Measurements from ENCODE around the gene SLC25A36. TPM values are rescaled to one million over a fixed set of nuclear protein-coding genes. Genes with fewer than 3 reads are reported as not detected.

Gene SLC25A36
- total RNA-seq, 2 experiments from 2014 or later = 166 to 171 TPM

DNA sequence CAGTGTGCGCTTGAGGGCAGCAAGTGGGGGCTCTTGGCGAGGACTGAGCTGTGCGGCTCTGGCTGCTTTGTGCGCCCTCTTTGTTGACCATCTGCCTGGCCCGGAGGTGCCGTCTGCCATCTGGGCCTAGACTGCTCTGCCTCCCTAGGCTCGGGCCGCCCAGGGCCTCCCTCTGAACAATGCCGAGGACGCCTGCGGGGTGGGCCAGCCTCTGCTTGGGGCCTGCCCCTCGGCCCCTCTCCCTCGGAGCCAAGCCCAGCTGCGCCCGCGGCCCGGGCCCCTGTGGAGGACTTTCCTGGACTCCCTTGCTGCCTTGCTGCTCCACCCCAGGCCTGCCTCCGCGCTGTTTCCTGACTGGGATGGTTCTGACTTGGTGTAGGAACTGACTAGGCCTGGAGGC, 77.6 kb downstream of the SLC25A36 start:
- DNase-seq = no peak
- Mint-ChIP-seq H3K4me1 (ENCODE audit: low read depth) (peaks cover 8% of the 10 kb centered on the region), H3K9me3 (no peaks in the 10 kb centered on the region), H3K36me3 (ENCODE audit: low read depth) (no peaks in the 10 kb centered on the region), H3K27me3 (no peaks in the 10 kb centered on the region), H3K27ac (no peak overlapping the region), H3K4me3 (no peak overlapping the region)
- no peaks in the 10 kb centered on the region for H3K36me3 ChIP-seq (ENCODE audit: insufficient read depth, low read length)
- H3K4me1 ChIP-seq (ENCODE audit: insufficient read depth, low read length) = peaks cover 11% of the 10 kb centered on the region
- CTCF ChIA-PET = interaction anchor here (0.8 kb wide), 1 partner anchor 173 kb away, joined by 3 read pairs; no protein-coding TSS in a partner anchor
- no peak for TF ChIP-seq CTCF (IDR thresholded peaks at IDR 0.05)
- POLR2A ChIA-PET = no interaction called here
- no peak for ATAC-seq (ENCODE audit: poor library complexity)
- intact Hi-C loops (cut with DNase I, micrococcal nuclease) = no loop called here
- no peaks in the 10 kb centered on the region for H3K27me3 ChIP-seq (ENCODE audit: control insufficient read depth in 1 of 2, insufficient read depth in 2 of 2, low read length in 2 of 2)
- no peaks in the 10 kb centered on the region for H3K9me3 ChIP-seq (ENCODE audit: control insufficient read depth in 1 of 2, insufficient read depth in 1 of 2, low read length in 2 of 2)
- H3K4me3 ChIP-seq (ENCODE audit: low read length) = no peak overlapping the region
- H3K27ac ChIP-seq (ENCODE audit: low read depth in 1 of 2, low read length in 2 of 2) = no peak overlapping the region

- Mint-ChIP-seq H3K4me1 (ENCODE audit: low read depth) (peaks cover 8% of the 10 kb centered on the region), H3K27ac (no peak overlapping the region), H3K9me3 (no peaks in the 10 kb centered on the region), H3K4me3 (no peak overlapping the region), H3K27me3 (no peaks in the 10 kb centered on the region), H3K36me3 (ENCODE audit: low read depth) (no peaks in the 10 kb centered on the region)
- Histone ChIP-seq H3K27me3 (ENCODE audit: control insufficient read depth in 1 of 2, insufficient read depth in 2 of 2, low read length in 2 of 2) (no peaks in the 10 kb centered on the region), H3K36me3 (ENCODE audit: insufficient read depth, low read length) (no peaks in the 10 kb centered on the region), H3K9me3 (ENCODE audit: control insufficient read depth in 1 of 2, insufficient read depth in 1 of 2, low read length in 2 of 2) (no peaks in the 10 kb centered on the region), H3K4me1 (ENCODE audit: insufficient read depth, low read length) (peaks cover 11% of the 10 kb centered on the region), H3K27ac (ENCODE audit: low read depth in 1 of 2, low read length in 2 of 2) (no peak overlapping the region), H3K4me3 (ENCODE audit: low read length) (no peak overlapping the region)
- no peak for TF ChIP-seq CTCF (IDR thresholded peaks at IDR 0.05)
- no peak for DNase-seq
- POLR2A ChIA-PET = no interaction called here
- intact Hi-C loops (cut with DNase I, micrococcal nuclease) = no loop called here
- CTCF ChIA-PET = no interaction called here
- no peak for ATAC-seq (ENCODE audit: poor library complexity)
These were observed 78.7 kb downstream of the SLC25A36 start for GRCh38 chr3:141020143-141020830.

DNA sequence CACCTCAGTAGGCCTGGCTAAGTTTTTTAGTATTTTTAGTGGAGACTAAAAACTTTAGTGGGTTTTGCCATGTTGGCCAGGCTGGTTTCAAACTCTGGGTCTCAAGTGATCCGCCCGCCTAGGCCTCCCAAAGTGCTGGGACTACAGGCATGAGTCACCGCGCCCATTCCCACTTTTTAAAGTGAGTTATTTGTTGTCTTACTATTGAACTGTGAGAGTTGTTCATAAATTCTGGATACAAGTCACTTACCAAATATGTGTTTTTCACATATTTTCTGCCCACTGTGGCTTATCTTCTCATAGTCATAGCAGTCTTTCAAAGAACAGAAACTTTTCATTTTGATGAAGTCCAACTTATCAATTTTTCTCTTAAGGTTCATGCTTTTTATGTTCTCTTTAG, 79.6 kb downstream of the SLC25A36 start:
- ChIA-PET CTCF (no interaction called here), POLR2A (no interaction called here)
- no peak overlapping the region for H3K27ac Mint-ChIP-seq
- DNase-seq (no peak), ATAC-seq (ENCODE audit: poor library complexity) (no peak)
- no peak overlapping the region for H3K27ac ChIP-seq (ENCODE audit: low read depth in 1 of 2, low read length in 2 of 2)
- H3K36me3 Mint-ChIP-seq (ENCODE audit: low read depth) = no peaks in the 10 kb centered on the region
- peaks cover 11% of the 10 kb centered on the region for H3K4me1 ChIP-seq (ENCODE audit: insufficient read depth, low read length)
- TF ChIP-seq CTCF (IDR thresholded peaks at IDR 0.05) = no peak
- H3K4me3 ChIP-seq (ENCODE audit: low read length) = no peak overlapping the region
- no peaks in the 10 kb centered on the region for H3K9me3 Mint-ChIP-seq
- no peak overlapping the region for H3K4me3 Mint-ChIP-seq
- H3K27me3 Mint-ChIP-seq = no peaks in the 10 kb centered on the region
- intact Hi-C loops (cut with DNase I, micrococcal nuclease) = no loop called here
- peaks cover 0 to 5% of the 10 kb centered on the region in 2 experiments for H3K27me3 ChIP-seq (ENCODE audit: control insufficient read depth in 1 of 2, insufficient read depth in 2 of 2, low read length in 2 of 2)
- no peaks in the 10 kb centered on the region for H3K9me3 ChIP-seq (ENCODE audit: control insufficient read depth in 1 of 2, insufficient read depth in 1 of 2, low read length in 2 of 2)
- H3K4me1 Mint-ChIP-seq (ENCODE audit: low read depth) = peaks cover 8% of the 10 kb centered on the region
- no peaks in the 10 kb centered on the region for H3K36me3 ChIP-seq (ENCODE audit: insufficient read depth, low read length)

Other genes starting within 250 kb of the SLC25A36 start
- not detected for gene SPSB4, start 109.5 kb downstream of the SLC25A36 start, total RNA-seq

All from CD4-positive, alpha-beta T cell (primary cell).